HepG2 (cell line): ENCODE results near the gene BRAT1. TPM values are rescaled to one million over a fixed set of nuclear protein-coding genes. Genes with fewer than 3 reads are reported as not detected.

ENCODE experiments used
- AGO2 ChIP-seq: fragments of 200-400 bp; formaldehyde crosslinking; optimal IDR thresholded peaks from 2 replicates; pipeline ENCODE3; 2017; ENCODE audit warnings: mild to moderate bottlenecking, low read depth, low read length, moderate library complexity
- ARID4A ChIP-seq: sonication (generic); formaldehyde crosslinking; IDR thresholded peaks from 2 replicates; pipeline ENCODE4 v1.5.0; 2020; ENCODE audit warnings: mild to moderate bottlenecking, missing genetic modification reagents, borderline replicate concordance
- KDM5B ChIP-seq: sonication (generic); formaldehyde crosslinking; IDR thresholded peaks from 2 replicates; pipeline ENCODE4 v1.4.0; 2020; ENCODE audit warnings: missing genetic modification reagents, mild to moderate bottlenecking, borderline replicate concordance
- MXD1 ChIP-seq: sonication (generic); formaldehyde crosslinking; IDR thresholded peaks from 2 replicates; pipeline ENCODE4 v1.4.0; 2020; ENCODE audit warnings: mild to moderate bottlenecking, missing genetic modification reagents
- PAX8 ChIP-seq: sonication (generic); formaldehyde crosslinking; IDR thresholded peaks from 2 replicates; pipeline ENCODE4 v1.8.0; 2022; ENCODE audit warnings: mild to moderate bottlenecking, missing genetic modification reagents, borderline replicate concordance
- PRDM10 ChIP-seq: sonication (generic); formaldehyde crosslinking; IDR thresholded peaks from 2 replicates; pipeline ENCODE4 v1.4.0; 2020; ENCODE audit warnings: low read depth, missing genetic modification reagents
- SP4 ChIP-seq: sonication (generic); formaldehyde crosslinking; IDR thresholded peaks from 2 replicates; pipeline ENCODE4 v1.8.1; 2023; ENCODE audit warnings: mild to moderate bottlenecking, missing genetic modification reagents
- ZNF609 ChIP-seq: sonication (generic); formaldehyde crosslinking; IDR thresholded peaks from 2 replicates; pipeline ENCODE4 v1.4.0; 2020; ENCODE audit warnings: mild to moderate bottlenecking, missing genetic modification reagents, borderline replicate concordance
- polyA plus RNA-seq, 8 experiments: library from polyadenylated mRNA; depleted of rRNA in 3 of 8; stranded (reverse) in 7 of 8; unstranded in 1 of 8; fragments of >200 nt; fragmentation: Illumina TruSeq in 4 of 8; extraction: Trizol in 4 of 8; gene quantifications; 2 replicates each; pipeline versions ENCODE4 v1.2.1 to v1.2.3, GENCODE V29; 2011 to 2016; ENCODE audit warnings: low read depth in 4 of 8, missing spikeins in 1 of 8, mixed read lengths in 1 of 8; ENCODE audit not compliant: insufficient read depth in 1 of 8
- total RNA-seq, 5 experiments: library from RNA; depleted of rRNA; stranded (reverse); fragments of >200 nt; fragmentation: Illumina TruSeq; extraction: Trizol; gene quantifications; 2 replicates each; pipeline ENCODE4 v1.2.3, GENCODE V29; 2016; ENCODE audit warnings: low read depth in 1 of 5

BRAT1 gene
- total and polyA plus RNA-seq, 2 of the 13 experiments (the other 11 are each of a cell fraction or from before 2014, with no cell fraction given), result 10.2 to 20.3 TPM

GRCh38 chr7:2554661-2555111 is 638 bp downstream of the BRAT1 start (continued):
- TF ChIP-seq PRDM10 (CRISPR knock-in tag) (0 out of 2 replicates have a peak, but pooled peaks have one; percentile 54), KDM5B (CRISPR knock-in tag) (peak; percentile 8; the same call in 1 of the 2 replicates), AGO2 (peak; percentile 37), PAX8 (CRISPR knock-in tag) (0 out of 2 replicates have a peak, but pooled peaks have one; percentile 9), SP4 (CRISPR knock-in tag) (peak; percentile 25; the same call in 1 of the 2 replicates), MXD1 (CRISPR knock-in tag) (0 out of 2 replicates have a peak, but pooled peaks have one; percentile 27), ZNF609 (CRISPR knock-in tag) (0 out of 2 replicates have a peak, but pooled peaks have one; percentile 21), ARID4A (CRISPR knock-in tag) (0 out of 2 replicates have a peak, but pooled peaks have one; percentile 4)
